GM12872 (cell line): ENCODE results near the gene KSR2.

Source experiments
- TF ChIP-seq, protein P1 (sequence below): IDR thresholded peaks from 3 replicates; pipeline ENCODE4 v1.5.1; 2011; ENCODE audit warnings: low read depth, mild to moderate bottlenecking, low read length, moderate library complexity; ENCODE audit not compliant: insufficient read depth

Gene KSR2

DNA sequence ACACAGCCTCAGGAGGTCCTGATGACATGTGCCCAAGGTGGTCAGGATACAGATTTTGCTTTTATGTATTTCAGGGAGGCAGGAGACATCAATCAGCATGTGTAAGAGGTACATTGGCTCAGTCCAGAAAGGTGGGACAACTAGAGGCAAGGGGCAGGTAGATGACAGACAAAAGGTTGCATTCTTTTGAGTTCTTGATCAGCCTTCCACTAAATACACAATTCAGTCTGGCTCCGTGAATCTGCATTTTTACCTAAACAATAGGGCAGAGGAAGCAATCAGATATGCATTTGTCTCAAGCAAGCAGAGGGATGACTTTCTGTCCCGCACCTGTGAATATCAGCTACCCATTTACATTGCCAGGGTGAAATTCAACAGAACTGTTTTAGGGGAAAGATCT, 178.6 kb downstream of the KSR2 start:
- TF ChIP-seq, protein P1, sequence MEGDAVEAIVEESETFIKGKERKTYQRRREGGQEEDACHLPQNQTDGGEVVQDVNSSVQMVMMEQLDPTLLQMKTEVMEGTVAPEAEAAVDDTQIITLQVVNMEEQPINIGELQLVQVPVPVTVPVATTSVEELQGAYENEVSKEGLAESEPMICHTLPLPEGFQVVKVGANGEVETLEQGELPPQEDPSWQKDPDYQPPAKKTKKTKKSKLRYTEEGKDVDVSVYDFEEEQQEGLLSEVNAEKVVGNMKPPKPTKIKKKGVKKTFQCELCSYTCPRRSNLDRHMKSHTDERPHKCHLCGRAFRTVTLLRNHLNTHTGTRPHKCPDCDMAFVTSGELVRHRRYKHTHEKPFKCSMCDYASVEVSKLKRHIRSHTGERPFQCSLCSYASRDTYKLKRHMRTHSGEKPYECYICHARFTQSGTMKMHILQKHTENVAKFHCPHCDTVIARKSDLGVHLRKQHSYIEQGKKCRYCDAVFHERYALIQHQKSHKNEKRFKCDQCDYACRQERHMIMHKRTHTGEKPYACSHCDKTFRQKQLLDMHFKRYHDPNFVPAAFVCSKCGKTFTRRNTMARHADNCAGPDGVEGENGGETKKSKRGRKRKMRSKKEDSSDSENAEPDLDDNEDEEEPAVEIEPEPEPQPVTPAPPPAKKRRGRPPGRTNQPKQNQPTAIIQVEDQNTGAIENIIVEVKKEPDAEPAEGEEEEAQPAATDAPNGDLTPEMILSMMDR = no peak

DNA sequence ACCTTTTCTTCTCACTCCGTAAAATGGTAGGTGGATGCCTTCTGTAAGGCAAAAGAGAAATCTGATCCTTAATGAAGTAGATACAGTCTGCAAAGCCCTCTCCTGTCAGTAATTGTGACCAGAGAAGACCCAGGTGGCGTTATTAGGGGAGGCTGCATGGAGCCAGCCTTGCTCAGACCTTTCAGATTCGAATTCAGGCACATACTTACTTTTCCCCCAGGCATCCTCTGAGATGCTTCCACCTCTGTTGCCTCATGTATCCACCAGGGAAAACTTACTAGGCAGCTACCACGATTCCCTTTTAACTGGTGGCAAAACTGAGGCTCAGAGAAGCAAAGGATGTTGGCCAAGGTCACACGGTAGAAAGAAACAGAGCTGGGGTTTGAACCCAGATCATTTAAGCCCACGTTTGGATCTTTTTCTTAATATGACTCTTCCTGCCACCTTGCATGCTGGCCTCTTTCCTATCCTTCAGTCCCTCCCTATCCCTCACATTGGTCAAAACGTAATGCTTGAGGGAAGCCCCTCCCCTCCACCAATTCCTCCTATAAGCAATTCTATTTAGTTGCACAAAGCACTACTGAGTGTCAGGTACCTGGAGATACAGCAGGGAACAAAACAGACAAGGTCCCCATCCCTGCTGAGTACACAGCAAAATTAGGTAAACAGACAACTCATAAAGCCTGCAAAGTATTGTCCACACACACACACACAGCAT, 179.4 kb downstream of the KSR2 start:
- TF ChIP-seq, protein P1 = no peak

DNA sequence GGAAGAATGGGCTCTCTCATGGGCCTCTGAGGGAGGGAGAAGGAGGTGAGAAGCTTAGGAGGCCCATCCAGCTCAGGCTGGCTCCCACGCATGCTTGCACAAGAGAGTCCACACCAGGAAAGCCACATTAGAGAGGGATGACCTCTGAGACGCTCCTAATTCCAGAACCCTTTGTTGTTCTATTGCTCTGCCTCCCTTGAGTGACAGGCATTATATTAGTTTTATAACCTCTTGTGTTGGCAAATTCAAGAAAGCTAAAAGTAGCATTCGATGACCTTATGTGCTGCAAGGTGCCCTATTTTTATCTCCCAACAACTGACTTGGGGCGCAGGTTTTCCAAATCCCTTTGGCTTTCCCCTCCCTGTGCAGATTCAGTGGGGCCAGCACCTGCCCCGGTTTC, 190.1 kb downstream of the KSR2 start:
- TF ChIP-seq, protein P1 = no peak

DNA sequence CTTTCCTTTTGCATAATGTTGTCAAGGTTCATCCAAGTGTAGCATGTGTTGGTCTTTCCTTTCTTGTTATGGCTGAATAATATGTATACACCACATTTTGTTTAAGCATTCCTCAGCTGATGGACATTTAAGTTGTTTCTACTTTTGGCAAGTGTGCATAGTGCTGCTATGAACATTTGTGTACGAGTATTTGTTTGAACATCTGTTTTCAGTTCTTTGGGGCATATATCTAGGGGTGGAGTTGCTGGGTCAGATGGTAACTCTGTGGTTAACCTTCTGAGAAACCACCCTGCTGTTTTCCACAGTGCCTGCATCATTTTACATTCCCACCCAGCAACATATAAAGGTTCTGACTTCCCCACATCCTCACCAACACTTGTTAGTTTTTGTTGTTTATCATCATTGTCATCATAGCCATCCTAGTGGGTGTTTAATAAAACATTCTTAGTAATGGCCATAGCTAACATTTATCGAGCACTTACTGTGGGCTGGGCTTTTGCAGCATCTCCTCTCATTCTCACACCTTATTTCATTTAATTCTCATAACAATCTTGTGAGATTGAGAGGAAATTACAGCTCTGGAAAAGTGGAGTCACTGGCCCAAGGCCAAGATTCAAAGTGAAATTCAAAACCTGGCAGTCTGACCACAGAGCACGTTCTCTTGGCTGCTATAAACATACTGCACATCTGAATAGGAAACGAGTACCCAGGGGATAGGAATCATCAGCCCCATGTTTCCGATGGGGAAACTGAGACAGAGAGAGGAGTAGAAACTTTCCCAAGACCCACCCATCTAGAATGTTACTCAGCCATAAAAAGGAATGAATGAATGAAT, 193.6 kb downstream of the KSR2 start:
- TF ChIP-seq, protein P1 = no peak

DNA sequence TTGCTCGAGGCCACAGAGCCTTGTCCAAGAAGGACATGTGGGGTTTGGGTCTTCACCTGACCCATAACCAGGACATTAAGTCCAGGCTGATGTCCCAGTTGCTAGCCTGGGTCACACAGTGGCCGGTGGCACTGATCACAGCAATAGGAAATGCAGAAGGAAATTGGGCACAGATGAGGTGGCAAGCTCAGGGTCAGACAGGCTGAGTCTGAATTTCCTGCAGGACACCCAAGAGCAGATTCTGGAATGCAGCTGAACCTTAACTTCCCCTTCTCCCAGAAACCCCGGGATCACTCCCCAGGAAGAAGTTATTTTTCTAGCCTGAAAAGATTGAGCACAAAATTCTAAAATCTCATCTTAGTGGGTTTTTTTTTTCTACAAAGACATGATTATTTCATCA, 199.9 kb downstream of the KSR2 start:
- TF ChIP-seq, protein P1 = no peak

DNA sequence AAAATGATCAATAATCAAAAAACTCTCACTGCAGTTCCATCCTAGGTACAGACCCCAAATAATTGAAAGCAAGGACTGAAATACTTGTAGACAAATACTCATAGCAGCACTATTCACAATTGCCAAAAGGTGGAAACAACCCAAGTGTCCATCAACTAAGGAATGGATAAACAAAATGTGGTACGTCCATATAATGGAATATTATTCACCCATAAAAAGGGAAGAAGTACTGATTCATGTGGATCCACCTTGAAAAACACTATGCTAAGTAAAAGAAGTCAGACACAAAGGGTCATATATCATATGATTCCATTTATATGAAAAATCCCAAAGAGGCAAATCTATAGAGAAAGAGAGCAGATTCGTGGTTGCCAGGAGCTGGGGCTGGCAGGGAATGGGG, 202.8 kb downstream of the KSR2 start:
- TF ChIP-seq, protein P1 = no peak

DNA sequence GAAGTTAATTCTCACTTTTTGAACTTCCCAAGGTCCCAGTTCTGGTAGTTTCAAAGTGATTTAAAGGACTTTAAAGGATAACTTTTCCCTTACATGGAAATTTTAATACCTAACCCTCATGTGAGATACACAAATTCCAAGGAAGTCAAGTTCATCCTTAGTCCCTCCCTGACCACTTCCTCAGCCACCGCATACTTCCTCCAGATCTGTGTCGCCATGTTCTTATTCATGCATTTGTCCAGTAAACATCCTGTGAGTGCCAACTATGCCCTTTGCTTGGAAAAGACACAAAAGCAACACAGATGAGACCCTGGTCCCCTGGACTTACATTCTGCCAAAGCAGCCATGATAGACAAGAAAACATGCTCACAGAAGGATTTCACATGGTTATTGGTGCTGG, 206.6 kb downstream of the KSR2 start:
- TF ChIP-seq, protein P1 = no peak
